Astrocyte (in vitro differentiated cells and primary cell): ENCODE measurements around the gene CCDC86. TPM values are rescaled to one million over a fixed set of nuclear protein-coding genes. Genes with fewer than 3 reads are reported as not detected.

ENCODE experiments used
- DNase-seq: peaks from one replicate; pipeline ENCODE4 v3.0.0-alpha.2; 2010; ENCODE audit warnings: low read depth
- FAIRE-seq: peaks from 2 replicates; lab custom pipeline; 2011; peaks lifted over from hg19 to GRCh38; lab: Jason Lieb, UNC
- H2AFZ ChIP-seq: 2 replicates; pipeline ENCODE4 v1.6.0; 2012; ENCODE audit warnings: low read depth, low read length, inconsistent platforms
- H3K27ac ChIP-seq: 2 replicates; pipeline ENCODE4 v1.5.1; 2011; ENCODE audit warnings: low read depth, low read length, inconsistent platforms
- H3K27me3 ChIP-seq: 2 replicates; pipeline ENCODE4 v1.6.0; 2011; ENCODE audit warnings: low read length, inconsistent platforms; ENCODE audit not compliant: insufficient read depth
- H3K36me3 ChIP-seq: 2 replicates; pipeline ENCODE4 v1.5.1; 2011; ENCODE audit warnings: low read length, inconsistent platforms; ENCODE audit not compliant: insufficient read depth
- H3K4me1 ChIP-seq: 2 replicates; pipeline ENCODE4 v1.5.1; 2011; ENCODE audit warnings: low read length, inconsistent platforms; ENCODE audit not compliant: insufficient read depth
- H3K4me2 ChIP-seq: 2 replicates; pipeline ENCODE4 v1.6.0; 2012; ENCODE audit warnings: low read length, inconsistent platforms
- H3K4me3 ChIP-seq: 2 replicates; pipeline ENCODE4 v1.5.1; 2011; ENCODE audit warnings: low read depth, mild to moderate bottlenecking, low read length, inconsistent platforms; ENCODE audit not compliant: insufficient read depth
- H3K79me2 ChIP-seq: 2 replicates; pipeline ENCODE4 v1.6.0; 2012; ENCODE audit warnings: mild to moderate bottlenecking, low read length, inconsistent platforms; ENCODE audit not compliant: insufficient read depth
- H3K9ac ChIP-seq: 2 replicates; pipeline ENCODE4 v1.6.0; 2012; ENCODE audit warnings: mild to moderate bottlenecking, low read length, inconsistent platforms
- H3K9me3 ChIP-seq: 2 replicates; pipeline ENCODE4 v1.5.1; 2012; ENCODE audit warnings: low read depth, mild to moderate bottlenecking, low read length, inconsistent platforms; ENCODE audit not compliant: insufficient read depth
- H4K20me1 ChIP-seq: 2 replicates; pipeline ENCODE4 v1.6.0; 2012; ENCODE audit warnings: low read length, inconsistent platforms; ENCODE audit not compliant: insufficient read depth
- H3K27ac Mint-ChIP-seq: one replicate; pipeline ENCODE4 v1.8.0; 2021; ENCODE audit warnings: mild to moderate bottlenecking, mixed read lengths; ENCODE audit not compliant: unreplicated experiment
- H3K27me3 Mint-ChIP-seq: one replicate; pipeline ENCODE4 v1.8.0; 2021; ENCODE audit warnings: low read depth, mixed read lengths; ENCODE audit not compliant: unreplicated experiment
- H3K36me3 Mint-ChIP-seq: one replicate; pipeline ENCODE4 v1.8.0; 2021; ENCODE audit warnings: low read depth, mixed read lengths; ENCODE audit not compliant: unreplicated experiment
- H3K4me1 Mint-ChIP-seq: one replicate; pipeline ENCODE4 v1.8.0; 2021; ENCODE audit warnings: low read depth, mixed read lengths; ENCODE audit not compliant: unreplicated experiment
- H3K4me3 Mint-ChIP-seq: one replicate; pipeline ENCODE4 v1.8.0; 2021; ENCODE audit warnings: mild to moderate bottlenecking, moderate library complexity, mixed read lengths; ENCODE audit not compliant: unreplicated experiment
- H3K9me3 Mint-ChIP-seq: one replicate; pipeline ENCODE4 v1.8.0; 2021; ENCODE audit warnings: mild to moderate bottlenecking, mixed read lengths; ENCODE audit not compliant: unreplicated experiment
- CTCF ChIP-seq: IDR thresholded peaks from 2 replicates; pipeline ENCODE4 v1.5.1; 2011; ENCODE audit warnings: low read depth, mild to moderate bottlenecking, inconsistent platforms, low read length, moderate library complexity; ENCODE audit not compliant: insufficient read depth
- EZH2 ChIP-seq: IDR thresholded peaks from 2 replicates; pipeline ENCODE4 v1.6.1; 2012; ENCODE audit warnings: mild to moderate bottlenecking, low read length, inconsistent platforms; ENCODE audit not compliant: insufficient read depth
- total RNA-seq: library from RNA; stranded (reverse); gene quantifications from 2 replicates; pipeline ENCODE4 v1.2.1, GENCODE V29; 2021

CCDC86 gene
- total RNA-seq, 1 donor from 2014 or later = 51.4 TPM

- H3K79me2 ChIP-seq = no peaks in the 10 kb centered on the region
- H3K4me1 Mint-ChIP-seq = peaks cover 6% of the 10 kb centered on the region
- no peaks in the 10 kb centered on the region for H3K36me3 ChIP-seq
- no peak overlapping the region for H3K4me3 Mint-ChIP-seq
- H3K9me3 ChIP-seq = no peaks in the 10 kb centered on the region
- H3K9ac ChIP-seq = no peak overlapping the region
- peaks cover 3% of the 10 kb centered on the region for H3K27me3 ChIP-seq
- no peak overlapping the region for H3K4me2 ChIP-seq
- H3K4me3 ChIP-seq = no peak overlapping the region
- DNase-seq = no peak
- H3K27ac Mint-ChIP-seq = no peak overlapping the region
- H3K36me3 Mint-ChIP-seq = no peaks in the 10 kb centered on the region
- H2AFZ ChIP-seq = no peak overlapping the region
- H3K27ac ChIP-seq = no peak overlapping the region
- peaks cover 11% of the 10 kb centered on the region for H3K4me1 ChIP-seq
- no peaks in the 10 kb centered on the region for H3K9me3 Mint-ChIP-seq
- no peak for FAIRE-seq
- H3K27me3 Mint-ChIP-seq = peaks cover 15% of the 10 kb centered on the region
- TF ChIP-seq EZH2 (no peak), CTCF (no peak)
- H4K20me1 ChIP-seq = no peaks in the 10 kb centered on the region
Observed at GRCh38 chr11:60867871-60868681, 26.2 kb downstream of the CCDC86 start.

GRCh38 chr11:60868682-60869450, 27.0 kb downstream of the CCDC86 start:
- Mint-ChIP-seq H3K27ac (no peak overlapping the region), H3K4me3 (no peak overlapping the region), H3K9me3 (no peaks in the 10 kb centered on the region), H3K27me3 (peaks cover 8% of the 10 kb centered on the region), H3K4me1 (peaks cover 8% of the 10 kb centered on the region), H3K36me3 (no peaks in the 10 kb centered on the region)
- Histone ChIP-seq H3K27ac (no peak overlapping the region), H3K79me2 (no peaks in the 10 kb centered on the region), H3K4me3 (no peak overlapping the region), H3K4me1 (peaks cover 18% of the 10 kb centered on the region), H3K36me3 (no peaks in the 10 kb centered on the region), H4K20me1 (no peaks in the 10 kb centered on the region), H3K27me3 (peaks cover 3% of the 10 kb centered on the region), H3K4me2 (no peak overlapping the region), H3K9me3 (no peaks in the 10 kb centered on the region), H3K9ac (no peak overlapping the region), H2AFZ (no peak overlapping the region)
- FAIRE-seq (no peak), DNase-seq (no peak)
- TF ChIP-seq EZH2 = no peak
- no peak for TF ChIP-seq CTCF
